Measurements from ENCODE around the gene GIT2.

GIT2 gene

GRCh38 chr12:109890620-109891170 is 105.5 kb downstream of the GIT2 start:
- Histone ChIP-seq H3K9me3 (ENCODE audit: insufficient read depth, low read depth, low read length) (no peaks in the 10 kb centered on the region), H2BK120ac (ENCODE audit: insufficient read depth, low read length, poor library complexity) (no peak overlapping the region), H2BK5ac (ENCODE audit: low read depth, low read length, poor library complexity) (no peak overlapping the region), H4K8ac (ENCODE audit: low read depth, low read length) (no peak overlapping the region), H3K14ac (ENCODE audit: low read length) (no peak overlapping the region), H4K91ac (ENCODE audit: low read depth, low read length) (no peak overlapping the region), H2AFZ (ENCODE audit: insufficient read depth, low read length, poor library complexity) (no peak overlapping the region), H3K18ac (ENCODE audit: low read length) (no peak overlapping the region), H3K79me2 (ENCODE audit: control insufficient read depth, insufficient read depth, low read length, poor library complexity) (no peaks in the 10 kb centered on the region), H3K27me3 (ENCODE audit: insufficient read depth, low read length) (no peaks in the 10 kb centered on the region), H3K27ac (ENCODE audit: low read depth, low read length) (no peak overlapping the region), H3K23ac (ENCODE audit: low read length) (no peak overlapping the region), H3K4me1 (ENCODE audit: control insufficient read depth in 1 of 2, insufficient read depth in 2 of 2, low read length in 2 of 2) (no peaks in the 10 kb centered on the region), H4K12ac (ENCODE audit: low read depth, low read length) (no peak overlapping the region), H2BK12ac (ENCODE audit: low read length) (no peak overlapping the region), H3K79me1 (ENCODE audit: low read length) (no peaks in the 10 kb centered on the region), H3K9ac (ENCODE audit: low read length) (no peak overlapping the region), H3K4ac (ENCODE audit: low read depth, low read length) (no peak overlapping the region), H3K36me3 (ENCODE audit: control insufficient read depth in 1 of 2, insufficient read depth in 2 of 2, low read length in 2 of 2) (no peaks in the 10 kb centered on the region), H2AK5ac (ENCODE audit: low read length) (no peak overlapping the region), H3K4me3 (ENCODE audit: low read depth, low read length) (no peak overlapping the region), H3K4me2 (ENCODE audit: low read length) (no peak overlapping the region)
- DNase-seq, result peak in 1 of 2 donors; percentile 27
- WGBS (ENCODE audit: extremely low coverage, insufficient coverage, insufficient read length), result no CpG with 5 or more reads among the region's 13 CpGs

GRCh38 chr12:109888179-109889020 is 107.8 kb downstream of the GIT2 start:
- no CpG with 5 or more reads among the region's 12 CpGs for WGBS (ENCODE audit: extremely low coverage, insufficient coverage, insufficient read length)

GRCh38 chr12:109885616-109886015 is 110.6 kb downstream of the GIT2 start:
- no peaks in the 10 kb centered on the region for H3K36me3 ChIP-seq (ENCODE audit: control insufficient read depth in 1 of 2, insufficient read depth in 2 of 2, low read length in 2 of 2)
- no peak overlapping the region for H4K8ac ChIP-seq (ENCODE audit: low read depth, low read length)
- peak in 1 of 2 donors; percentile 45 for DNase-seq
- H3K4me2 ChIP-seq (ENCODE audit: low read length), result no peak overlapping the region
- no peaks in the 10 kb centered on the region for H3K79me2 ChIP-seq (ENCODE audit: control insufficient read depth, insufficient read depth, low read length, poor library complexity)
- no peaks in the 10 kb centered on the region for H3K9me3 ChIP-seq (ENCODE audit: insufficient read depth, low read depth, low read length)
- H3K9ac ChIP-seq (ENCODE audit: low read length), result no peak overlapping the region
- no peak overlapping the region for H4K12ac ChIP-seq (ENCODE audit: low read depth, low read length)
- no peak overlapping the region for H4K91ac ChIP-seq (ENCODE audit: low read depth, low read length)
- H2BK12ac ChIP-seq (ENCODE audit: low read length), result no peak overlapping the region
- H2AFZ ChIP-seq (ENCODE audit: insufficient read depth, low read length, poor library complexity), result no peak overlapping the region
- H2BK120ac ChIP-seq (ENCODE audit: insufficient read depth, low read length, poor library complexity), result no peak overlapping the region
- WGBS (ENCODE audit: extremely low coverage, insufficient coverage, insufficient read length), result no CpG with 5 or more reads among the region's 10 CpGs
- H3K27ac ChIP-seq (ENCODE audit: low read depth, low read length), result no peak overlapping the region
- no peak overlapping the region for H3K23ac ChIP-seq (ENCODE audit: low read length)
- H2AK5ac ChIP-seq (ENCODE audit: low read length), result no peak overlapping the region
- H3K4ac ChIP-seq (ENCODE audit: low read depth, low read length), result no peak overlapping the region
- H2BK5ac ChIP-seq (ENCODE audit: low read depth, low read length, poor library complexity), result no peak overlapping the region
- H3K4me3 ChIP-seq (ENCODE audit: low read depth, low read length), result no peak overlapping the region
- peaks cover 3 to 4% of the 10 kb centered on the region in 2 experiments for H3K4me1 ChIP-seq (ENCODE audit: control insufficient read depth in 1 of 2, insufficient read depth in 2 of 2, low read length in 2 of 2)
- no peak overlapping the region for H3K14ac ChIP-seq (ENCODE audit: low read length)
- no peaks in the 10 kb centered on the region for H3K79me1 ChIP-seq (ENCODE audit: low read length)
- no peak overlapping the region for H3K18ac ChIP-seq (ENCODE audit: low read length)
- no peaks in the 10 kb centered on the region for H3K27me3 ChIP-seq (ENCODE audit: insufficient read depth, low read length)

More at GRCh38 chr12:109888179-109889020, 107.8 kb downstream of the GIT2 start:
- Histone ChIP-seq H4K12ac (ENCODE audit: low read depth, low read length) (no peak overlapping the region), H3K27me3 (ENCODE audit: insufficient read depth, low read length) (no peaks in the 10 kb centered on the region), H3K79me1 (ENCODE audit: low read length) (no peaks in the 10 kb centered on the region), H3K23ac (ENCODE audit: low read length) (no peak overlapping the region), H3K27ac (ENCODE audit: low read depth, low read length) (no peak overlapping the region), H3K9me3 (ENCODE audit: insufficient read depth, low read depth, low read length) (no peaks in the 10 kb centered on the region), H3K36me3 (ENCODE audit: control insufficient read depth in 1 of 2, insufficient read depth in 2 of 2, low read length in 2 of 2) (no peaks in the 10 kb centered on the region), H3K18ac (ENCODE audit: low read length) (no peak overlapping the region), H3K9ac (ENCODE audit: low read length) (no peak overlapping the region), H3K4me1 (ENCODE audit: control insufficient read depth in 1 of 2, insufficient read depth in 2 of 2, low read length in 2 of 2) (no peaks in the 10 kb centered on the region), H2BK120ac (ENCODE audit: insufficient read depth, low read length, poor library complexity) (no peak overlapping the region), H4K91ac (ENCODE audit: low read depth, low read length) (no peak overlapping the region), H2BK12ac (ENCODE audit: low read length) (no peak overlapping the region), H2AK5ac (ENCODE audit: low read length) (no peak overlapping the region), H3K4me2 (ENCODE audit: low read length) (no peak overlapping the region), H3K4ac (ENCODE audit: low read depth, low read length) (no peak overlapping the region), H3K14ac (ENCODE audit: low read length) (no peak overlapping the region), H4K8ac (ENCODE audit: low read depth, low read length) (no peak overlapping the region), H2BK5ac (ENCODE audit: low read depth, low read length, poor library complexity) (no peak overlapping the region), H3K4me3 (ENCODE audit: low read depth, low read length) (no peak overlapping the region), H2AFZ (ENCODE audit: insufficient read depth, low read length, poor library complexity) (no peak overlapping the region), H3K79me2 (ENCODE audit: control insufficient read depth, insufficient read depth, low read length, poor library complexity) (no peaks in the 10 kb centered on the region)
- peak; percentile 74 to 76 for DNase-seq

- Histone ChIP-seq H3K4me1 (ENCODE audit: control insufficient read depth in 1 of 2, insufficient read depth in 2 of 2, low read length in 2 of 2) (peaks cover 12% of the 10 kb centered on the region in 2 experiments), H3K27ac (ENCODE audit: low read depth, low read length) (no peak overlapping the region), H2AFZ (ENCODE audit: insufficient read depth, low read length, poor library complexity) (no peak overlapping the region), H3K4me3 (ENCODE audit: low read depth, low read length) (no peak overlapping the region), H3K18ac (ENCODE audit: low read length) (no peak overlapping the region), H2BK12ac (ENCODE audit: low read length) (no peak overlapping the region), H2BK120ac (ENCODE audit: insufficient read depth, low read length, poor library complexity) (no peak overlapping the region), H3K23ac (ENCODE audit: low read length) (no peak overlapping the region), H4K91ac (ENCODE audit: low read depth, low read length) (no peak overlapping the region), H3K79me1 (ENCODE audit: low read length) (peaks cover 5% of the 10 kb centered on the region), H4K12ac (ENCODE audit: low read depth, low read length) (no peak overlapping the region), H3K9ac (ENCODE audit: low read length) (no peak overlapping the region), H3K36me3 (ENCODE audit: control insufficient read depth in 1 of 2, insufficient read depth in 2 of 2, low read length in 2 of 2) (no peaks in the 10 kb centered on the region), H3K14ac (ENCODE audit: low read length) (no peak overlapping the region), H3K27me3 (ENCODE audit: insufficient read depth, low read length) (no peaks in the 10 kb centered on the region), H3K9me3 (ENCODE audit: insufficient read depth, low read depth, low read length) (no peaks in the 10 kb centered on the region), H4K8ac (ENCODE audit: low read depth, low read length) (no peak overlapping the region), H2AK5ac (ENCODE audit: low read length) (no peak overlapping the region), H2BK5ac (ENCODE audit: low read depth, low read length, poor library complexity) (no peak overlapping the region), H3K4ac (ENCODE audit: low read depth, low read length) (no peak overlapping the region), H3K4me2 (ENCODE audit: low read length) (no peak overlapping the region), H3K79me2 (ENCODE audit: control insufficient read depth, insufficient read depth, low read length, poor library complexity) (peaks cover 3% of the 10 kb centered on the region)
- WGBS (ENCODE audit: extremely low coverage, insufficient coverage, insufficient read length), result no CpG with 5 or more reads among the region's 4 CpGs
- no peak for DNase-seq
Measured at GRCh38 chr12:109883461-109883860, 112.7 kb downstream of the GIT2 start.
